Activated gamma-delta T cell treated with anti-CD3 and anti-CD28 coated beads, Interleukin-2, amount 50 U/mL, for 16 hours (primary cell): Measurements from ENCODE around the gene RSRC1.

ENCODE experiments used
- DNase-seq: peaks from one replicate; pipeline ENCODE4 v3.0.0-alpha.2; 2020; ENCODE audit warnings: low read depth

The RSRC1 gene

DNA sequence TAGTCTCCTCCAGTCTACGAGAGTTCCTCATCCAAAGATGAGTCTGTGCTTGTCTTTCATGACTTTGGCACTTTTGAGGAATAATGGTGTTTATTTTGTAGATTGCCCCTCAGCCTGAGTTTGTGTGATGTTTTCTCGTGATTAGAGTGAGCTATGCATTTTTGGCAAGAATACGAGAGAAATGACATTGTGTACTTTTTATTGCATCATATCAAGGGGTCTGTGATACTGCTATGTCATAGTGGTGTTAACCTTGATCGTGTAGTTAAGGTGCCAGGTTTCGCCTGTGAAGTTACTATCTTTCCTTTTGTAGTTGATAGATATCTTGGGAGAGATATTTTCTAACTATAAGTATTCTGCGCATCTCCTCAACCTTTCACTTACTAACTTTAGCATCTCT lies 18.9 kb downstream of the RSRC1 start:
- no peak for DNase-seq

DNA sequence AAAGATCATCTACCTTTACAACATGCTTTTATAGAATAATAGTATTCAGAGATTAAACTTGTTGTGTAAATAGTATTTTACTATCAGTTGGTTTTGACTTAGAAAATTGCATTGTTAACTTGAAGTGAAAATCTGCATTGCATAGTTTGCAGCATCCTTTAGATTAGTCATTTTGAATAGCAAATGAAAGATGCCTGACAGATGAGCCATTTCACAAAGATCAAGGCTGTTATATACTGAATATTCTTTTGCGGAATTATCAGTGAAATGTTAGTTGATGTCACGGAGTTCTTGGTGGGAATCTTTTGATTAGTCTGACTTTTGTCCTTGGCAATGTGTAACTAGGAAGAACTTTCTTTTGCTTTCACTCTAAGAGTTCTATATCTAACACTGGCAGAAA lies 24.5 kb downstream of the RSRC1 start:
- DNase-seq, result no peak

DNA sequence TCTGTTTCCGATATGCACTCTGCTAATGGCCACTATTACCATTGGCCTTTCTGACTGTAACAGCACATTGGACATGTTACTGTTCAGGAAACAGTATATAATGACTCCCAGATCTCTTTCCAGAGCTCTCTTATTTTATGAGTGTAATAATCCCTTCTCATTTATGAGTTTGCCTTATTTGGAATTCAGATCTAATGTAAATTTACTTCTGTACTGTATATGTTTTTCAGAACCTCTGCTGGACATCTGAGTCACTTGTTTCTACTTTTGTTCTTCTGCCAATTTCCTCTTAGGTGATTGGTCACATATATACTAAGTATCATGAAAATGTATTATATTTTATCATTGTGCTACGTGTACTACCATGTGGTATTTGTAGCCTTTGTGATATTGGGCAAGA lies 30.5 kb downstream of the RSRC1 start:
- DNase-seq, result no peak

DNA sequence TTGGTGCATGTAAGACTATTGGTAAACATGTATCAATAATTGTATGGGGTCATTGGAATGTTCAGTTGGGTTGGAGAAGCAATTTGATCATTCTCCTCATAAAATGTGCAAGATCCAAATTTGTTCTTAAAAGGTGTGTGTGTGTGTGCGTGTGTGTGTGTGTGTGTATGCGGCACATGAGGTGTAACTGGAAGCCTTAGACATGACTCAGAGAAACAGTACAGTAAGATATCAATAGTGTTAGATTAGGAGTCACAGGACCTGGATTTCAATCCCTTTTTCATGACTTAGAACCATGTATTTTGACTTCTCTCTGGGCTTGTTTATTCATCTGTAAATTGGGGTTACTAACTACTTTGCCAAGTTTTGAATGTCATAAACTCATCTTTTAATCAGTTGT lies 38.3 kb downstream of the RSRC1 start:
- DNase-seq, result no peak

DNA sequence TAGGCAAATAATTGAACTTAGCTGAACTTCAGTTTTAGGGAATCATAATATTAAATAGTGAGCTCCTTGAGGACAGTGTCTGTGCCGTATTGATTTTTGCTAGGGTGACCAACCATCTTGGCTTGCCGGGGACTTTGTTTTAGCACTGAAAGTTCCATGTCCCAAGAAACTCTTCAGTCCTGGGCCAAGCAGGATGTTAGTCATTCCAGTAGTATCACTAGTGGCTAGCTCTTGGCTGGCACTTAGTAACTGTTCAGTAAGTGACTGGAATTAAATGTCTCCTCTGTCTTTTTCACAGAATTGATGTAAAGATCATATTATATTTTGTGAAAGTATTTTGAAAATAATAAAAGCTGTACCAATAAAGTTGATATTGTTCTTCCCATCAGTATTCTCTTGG lies 42.3 kb downstream of the RSRC1 start:
- no peak for DNase-seq

DNA sequence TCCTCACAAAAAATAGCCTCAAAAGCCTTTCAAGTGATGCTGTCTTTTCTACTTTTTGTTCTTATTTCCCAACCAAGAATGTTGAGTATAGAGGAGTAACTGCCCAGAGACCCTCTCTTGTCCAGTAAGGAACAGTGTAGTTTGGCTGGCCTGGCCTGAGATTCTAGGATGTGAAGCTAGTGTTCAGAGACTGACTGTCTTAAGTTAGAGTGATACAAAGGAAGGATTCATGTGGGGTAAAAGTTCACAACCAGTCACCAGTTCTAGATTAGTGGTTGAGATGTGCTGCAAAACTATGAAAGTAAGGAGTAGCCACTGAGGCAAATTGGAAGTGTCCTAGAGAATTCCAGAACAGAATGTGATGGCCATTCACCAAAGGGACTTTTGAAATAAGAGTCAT lies 49.1 kb downstream of the RSRC1 start:
- no peak for DNase-seq

DNA sequence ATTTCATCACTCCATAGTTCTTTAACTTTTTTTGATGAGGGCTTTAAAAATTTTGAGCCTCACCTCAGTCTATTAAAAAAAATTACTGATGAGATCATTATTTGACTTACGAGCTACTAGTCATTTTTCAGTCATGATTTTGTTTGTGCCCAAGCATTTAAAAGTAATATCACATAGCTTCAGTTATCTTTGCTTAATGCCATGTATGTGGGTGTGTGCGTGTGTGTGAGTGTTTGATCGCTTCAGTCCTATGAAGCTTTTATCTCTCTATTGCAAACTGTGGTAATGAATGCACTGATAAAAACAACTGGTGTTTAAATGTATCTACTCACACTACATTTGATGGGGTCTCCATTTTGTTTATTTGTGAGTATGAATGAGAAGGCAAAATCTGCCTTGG lies 49.8 kb downstream of the RSRC1 start:
- DNase-seq, result no peak

DNA sequence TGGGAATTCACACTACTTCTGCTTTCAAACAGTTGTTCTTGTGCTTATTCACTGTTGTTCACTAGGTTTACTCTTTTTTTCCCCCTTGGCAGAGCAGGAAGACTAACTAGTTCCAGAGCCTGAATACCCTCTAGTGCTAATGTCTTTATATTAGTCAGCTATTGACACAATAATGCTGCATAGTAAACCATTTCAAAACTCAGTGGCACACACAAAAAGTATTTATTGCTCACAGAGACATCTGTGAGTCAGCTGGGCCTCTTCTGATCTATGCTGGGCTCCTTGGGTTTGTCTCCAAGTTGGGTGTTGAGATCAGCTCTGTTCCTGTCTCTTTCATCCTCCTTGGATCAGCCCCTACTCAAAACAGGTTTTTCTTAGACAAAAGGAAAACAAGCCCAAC lies 51.1 kb downstream of the RSRC1 start:
- no peak for DNase-seq

DNA sequence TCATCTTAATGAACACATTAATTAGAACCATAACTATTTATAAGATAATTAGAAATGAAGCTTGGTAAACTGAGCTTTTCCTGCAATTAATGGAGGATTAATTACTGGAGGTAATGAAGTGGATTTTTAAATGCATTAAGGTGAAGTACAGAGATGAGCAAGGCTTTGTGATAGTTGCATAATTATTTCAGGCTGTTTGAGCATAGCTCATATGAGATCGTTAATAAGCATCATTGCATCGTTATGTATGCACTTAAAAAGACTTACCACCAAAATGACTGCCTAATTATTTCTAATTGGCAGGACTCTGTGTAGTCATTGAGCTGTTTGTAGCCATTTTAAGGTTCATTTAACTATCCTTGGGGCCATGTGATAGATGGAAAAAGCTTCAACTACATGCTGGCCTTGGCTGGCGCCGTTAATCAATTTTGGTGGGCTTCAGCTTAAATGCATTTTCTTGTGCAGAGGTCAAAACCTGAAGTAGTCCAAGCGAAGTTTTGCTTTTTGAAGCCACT lies 55.3 kb downstream of the RSRC1 start:
- DNase-seq, result no peak

DNA sequence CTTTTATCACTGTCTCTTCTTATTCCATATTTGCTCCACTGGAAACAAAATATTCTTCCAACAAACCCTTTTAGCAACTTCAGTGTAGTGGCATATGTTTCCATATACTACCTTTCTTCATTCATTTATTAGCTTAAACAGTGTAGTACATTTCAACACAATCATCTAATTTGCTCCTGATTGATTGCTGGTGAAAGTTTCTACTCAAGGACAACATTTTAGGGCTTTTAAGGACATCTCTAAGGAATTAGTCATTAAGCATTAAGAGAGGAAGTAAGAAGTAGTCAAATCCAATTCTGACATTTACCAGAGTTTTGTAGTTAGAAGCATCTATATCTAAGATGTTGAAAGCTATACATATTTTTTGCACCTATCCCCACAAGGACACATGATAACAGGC lies 55.8 kb downstream of the RSRC1 start:
- DNase-seq, result no peak

DNA sequence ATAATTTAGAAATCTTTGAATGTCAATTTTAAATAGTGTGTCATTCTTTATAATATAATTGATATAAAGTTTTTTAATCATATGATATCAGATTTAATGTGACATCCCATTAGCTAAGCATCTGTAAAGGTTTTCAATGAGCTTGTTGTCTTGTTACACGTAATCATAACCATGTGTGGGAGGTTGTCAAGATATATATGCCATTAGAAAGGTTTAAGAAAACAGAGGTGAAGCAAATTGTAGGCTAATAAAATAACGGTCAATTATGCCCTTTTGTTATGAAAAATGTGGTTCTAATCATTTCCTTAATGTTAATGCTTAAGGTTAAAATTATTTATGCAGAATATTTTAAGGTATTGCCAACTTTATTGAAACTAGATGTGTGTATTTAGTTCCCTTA lies 56.3 kb downstream of the RSRC1 start:
- no peak for DNase-seq

DNA sequence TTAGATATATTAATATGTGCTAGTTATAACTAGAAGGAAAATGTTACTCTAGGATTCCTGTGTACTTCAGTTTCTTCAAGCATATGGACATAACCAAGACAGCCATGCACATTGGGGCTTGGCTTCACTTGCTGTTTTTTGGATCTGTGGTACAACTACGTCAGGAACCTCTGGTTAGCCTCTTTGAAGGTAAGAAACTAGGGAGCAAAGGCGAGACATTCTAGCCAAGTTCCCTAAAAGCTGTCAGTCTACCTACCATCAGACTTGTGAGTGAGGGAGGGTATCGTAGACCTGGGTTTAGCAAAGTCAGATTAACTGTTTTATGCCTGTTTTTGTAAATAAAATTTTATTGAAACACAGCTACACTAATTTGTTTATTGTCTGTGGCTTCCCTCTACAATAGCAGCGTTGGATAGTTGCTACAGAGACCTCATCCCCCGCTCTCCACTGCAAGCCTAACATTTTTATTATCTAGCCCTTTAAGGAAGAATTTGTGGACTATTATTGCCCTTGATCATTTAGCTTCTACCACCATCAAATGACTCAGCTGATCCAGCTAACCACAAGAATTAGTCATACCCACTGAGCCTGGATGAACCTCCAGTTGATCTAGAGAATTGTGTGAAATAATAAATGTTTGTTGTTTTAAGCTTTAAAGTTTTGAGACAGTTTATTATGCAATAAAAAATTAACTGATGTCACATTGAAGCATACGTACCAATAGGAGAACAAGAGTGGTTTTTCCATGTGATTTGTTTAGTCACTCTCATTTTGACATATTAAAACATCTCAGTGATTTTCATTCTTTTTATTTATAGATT lies 58.1 kb downstream of the RSRC1 start:
- no peak for DNase-seq

DNA sequence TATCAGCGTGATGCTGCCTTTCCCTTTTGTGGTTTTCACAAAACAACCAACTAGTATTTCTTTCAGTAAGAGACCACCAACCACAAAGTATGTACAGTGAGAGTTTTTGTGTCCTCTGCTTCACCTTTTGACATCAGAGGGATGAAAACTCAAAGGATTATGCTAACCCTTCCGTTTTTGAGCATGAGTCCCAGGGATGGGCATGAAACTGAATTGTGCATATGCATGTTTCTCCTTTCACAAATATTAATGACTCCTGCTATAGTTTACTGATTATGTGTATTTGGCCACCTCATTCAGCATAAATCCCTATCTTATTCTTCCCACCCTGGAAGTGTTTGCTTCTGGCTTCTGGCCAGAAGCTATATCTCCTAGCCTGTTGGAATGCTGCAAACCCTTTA lies 59.2 kb downstream of the RSRC1 start:
- DNase-seq, result no peak

DNA sequence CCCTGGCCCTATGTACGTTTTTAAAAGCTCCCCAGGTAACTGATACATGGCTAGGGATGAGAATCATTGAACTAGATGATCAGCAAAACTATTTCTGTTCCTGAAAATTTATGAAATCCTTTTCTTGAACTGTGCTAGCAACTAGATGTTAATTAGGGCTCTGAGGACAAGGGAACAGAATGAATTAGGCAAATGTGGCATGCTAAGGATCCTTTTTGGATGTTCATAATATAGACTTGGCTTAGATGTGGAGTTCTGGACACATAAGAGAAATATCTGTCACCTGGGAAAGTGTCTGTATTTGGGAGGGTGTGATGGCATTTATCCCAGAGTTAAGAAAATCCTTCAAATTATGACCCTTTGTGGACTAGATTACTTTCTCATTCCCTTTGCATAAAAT lies 71.2 kb downstream of the RSRC1 start:
- DNase-seq, result no peak

DNA sequence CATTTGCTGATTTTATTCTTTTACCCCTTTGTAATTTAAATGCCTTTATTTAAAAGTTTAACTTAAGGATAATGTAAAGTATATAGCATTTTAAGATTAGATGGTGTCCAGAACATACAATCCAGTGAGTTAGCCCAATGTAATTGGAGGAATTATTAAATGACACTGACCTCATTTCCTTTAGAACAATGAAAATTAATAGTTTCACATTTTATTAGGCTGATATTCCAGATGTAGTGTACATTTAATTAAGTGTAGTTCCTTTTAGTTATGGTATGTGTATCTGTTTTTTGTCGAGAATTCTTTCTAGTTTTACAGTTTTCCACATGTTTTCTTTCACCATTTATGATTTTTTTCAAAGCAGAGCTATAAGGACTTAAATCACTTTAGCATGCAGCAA lies 75.8 kb downstream of the RSRC1 start:
- DNase-seq, result no peak

DNA sequence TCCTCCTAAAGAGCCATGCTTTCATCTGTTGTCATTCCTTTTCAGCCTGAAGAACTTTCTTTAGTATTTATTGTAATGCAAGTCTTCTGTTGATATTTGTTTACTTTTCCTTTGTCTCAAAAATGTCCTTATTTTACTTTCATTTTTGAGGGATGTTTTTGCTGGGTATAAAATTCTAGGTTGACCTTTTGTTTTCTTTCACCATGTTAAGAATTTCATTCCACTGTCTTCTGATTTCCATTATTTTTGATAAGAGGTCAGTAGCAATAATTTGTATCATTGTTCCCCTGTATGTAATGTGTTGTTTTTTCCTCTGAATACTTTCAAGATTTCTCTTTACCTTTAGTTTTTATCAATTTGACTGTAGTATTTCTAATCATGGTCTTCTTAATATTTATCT lies 91.1 kb downstream of the RSRC1 start:
- DNase-seq, result no peak

DNA sequence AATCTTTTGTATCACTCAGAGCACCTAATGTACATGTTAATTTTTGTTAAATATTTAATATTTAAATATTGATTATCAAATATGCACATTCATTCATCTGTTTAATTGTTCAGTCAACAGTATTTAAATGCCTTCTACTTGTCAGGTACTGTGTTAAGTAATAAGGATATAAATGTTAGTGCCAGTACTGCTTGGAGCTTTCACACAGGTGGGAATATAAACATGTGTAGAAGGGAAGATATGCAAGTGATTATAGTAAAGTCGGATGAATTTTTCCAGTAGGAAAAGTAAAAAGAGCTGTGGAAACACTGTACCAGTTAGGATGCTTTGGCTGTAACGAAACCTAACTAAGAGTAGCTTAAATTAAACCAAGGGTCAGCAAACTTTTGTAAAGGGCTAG lies 95.4 kb downstream of the RSRC1 start:
- DNase-seq, result no peak

DNA sequence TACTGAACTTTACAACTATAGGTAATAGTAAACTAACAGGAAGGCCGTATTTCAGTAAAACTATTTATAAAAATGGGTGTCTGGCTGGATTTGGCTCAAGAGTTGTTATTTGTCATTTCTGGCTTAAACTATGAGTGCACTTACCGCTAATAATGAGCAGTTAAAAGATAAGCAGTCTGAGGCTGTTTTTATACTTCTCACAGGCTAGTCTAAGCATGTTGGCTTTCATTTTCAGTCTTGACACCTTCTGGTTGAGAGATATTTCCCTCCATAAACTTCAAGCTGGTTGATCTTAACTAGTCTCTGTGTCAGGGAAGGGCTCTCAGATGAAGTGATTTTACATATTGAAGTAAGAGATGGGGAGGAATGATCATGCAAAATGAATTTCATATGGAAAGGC lies 96.1 kb downstream of the RSRC1 start:
- no peak for DNase-seq

DNA sequence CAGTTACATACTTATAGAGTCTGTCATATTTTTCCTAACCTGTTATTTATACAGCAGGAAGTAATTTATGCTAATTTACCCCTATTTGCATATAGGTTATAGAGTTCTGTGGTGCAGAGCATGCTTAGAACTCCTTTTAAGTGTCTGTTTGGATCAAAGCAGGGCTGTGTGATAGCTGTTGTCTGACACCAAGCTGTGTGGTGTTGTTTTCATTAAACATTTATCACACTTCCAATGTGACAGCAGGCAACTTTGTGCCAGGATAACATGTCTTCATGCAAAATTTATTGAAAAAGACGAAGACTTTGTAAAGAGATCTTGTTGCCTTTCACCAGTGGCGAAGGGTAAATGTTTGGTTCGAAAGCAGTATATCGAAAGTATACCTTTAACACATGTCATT lies 100.2 kb downstream of the RSRC1 start:
- DNase-seq, result no peak

DNA sequence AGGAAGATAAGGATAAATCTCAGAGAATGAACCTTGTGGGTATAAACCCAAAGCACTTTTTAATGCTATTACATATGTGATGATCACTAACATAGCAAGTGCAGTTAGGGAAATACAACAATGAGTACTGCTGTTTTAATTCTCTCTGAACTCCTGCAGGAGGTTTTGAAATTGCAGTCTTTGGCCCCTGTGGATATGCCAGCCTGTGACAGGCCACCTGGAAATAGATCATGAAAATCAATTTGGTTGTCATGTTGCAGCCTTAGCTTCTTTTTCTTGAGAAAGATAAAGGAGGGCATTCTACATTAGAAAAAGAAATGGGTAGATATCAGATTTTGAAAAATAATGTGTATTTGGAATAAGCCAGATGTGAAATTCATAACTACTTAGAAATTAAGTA lies 103.6 kb downstream of the RSRC1 start:
- no peak for DNase-seq

DNA sequence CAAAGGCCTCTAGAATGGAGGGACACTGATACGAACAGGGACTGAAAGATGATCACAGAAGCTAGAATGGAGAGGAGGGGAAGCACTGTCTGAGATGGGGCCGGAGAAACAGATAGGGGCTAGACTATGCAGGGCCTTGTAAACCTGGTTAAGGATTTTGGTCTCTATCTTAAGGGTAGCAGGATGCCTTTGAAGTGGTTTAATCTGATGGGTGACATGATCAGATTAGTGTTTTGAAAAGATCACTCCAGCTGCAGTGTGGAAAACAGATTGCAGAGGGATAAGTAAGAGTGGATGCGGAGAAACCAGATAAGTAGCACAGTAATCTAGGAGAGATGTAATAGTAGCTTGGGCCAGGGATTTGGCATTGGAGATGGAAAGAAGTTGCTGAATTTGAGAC lies 108.1 kb downstream of the RSRC1 start:
- no peak for DNase-seq

DNA sequence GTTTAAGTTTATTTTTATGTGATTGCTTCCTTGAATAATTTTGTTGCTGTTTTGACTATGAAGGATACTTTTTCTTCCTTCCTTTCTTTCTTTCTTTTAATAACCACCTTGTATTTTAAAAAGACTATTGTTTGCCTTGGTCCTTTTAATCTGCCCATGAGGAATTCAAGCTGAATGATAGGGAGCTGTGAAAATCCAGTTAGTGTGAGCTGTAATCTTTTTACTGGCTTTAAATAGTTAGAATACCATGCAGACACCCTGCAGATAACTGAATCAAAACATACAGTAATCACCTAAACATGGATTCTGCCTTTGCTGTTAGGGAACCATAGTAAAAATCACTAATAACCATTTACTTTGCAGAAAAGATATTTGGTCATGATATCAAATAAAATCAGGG lies 110.7 kb downstream of the RSRC1 start:
- no peak for DNase-seq

DNA sequence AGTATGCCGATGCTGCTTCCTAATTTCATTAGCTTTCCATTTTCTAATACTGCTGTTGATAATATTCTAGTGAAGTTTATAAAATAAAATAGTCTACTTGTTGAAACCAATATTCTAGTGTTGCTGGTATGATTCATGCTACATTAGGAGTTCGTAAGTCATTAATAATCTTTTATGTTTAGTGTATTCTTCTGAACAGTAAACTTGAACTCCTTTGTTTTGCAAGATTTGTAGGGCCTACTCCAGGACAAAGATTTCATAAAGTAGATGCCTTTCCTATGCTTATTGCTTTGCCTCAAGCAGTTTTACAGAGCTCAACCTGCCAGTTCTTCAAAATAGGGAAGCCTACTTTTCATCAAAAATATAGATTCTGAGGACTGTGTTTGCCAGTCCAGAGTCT lies 111.5 kb downstream of the RSRC1 start:
- DNase-seq, result no peak

DNA sequence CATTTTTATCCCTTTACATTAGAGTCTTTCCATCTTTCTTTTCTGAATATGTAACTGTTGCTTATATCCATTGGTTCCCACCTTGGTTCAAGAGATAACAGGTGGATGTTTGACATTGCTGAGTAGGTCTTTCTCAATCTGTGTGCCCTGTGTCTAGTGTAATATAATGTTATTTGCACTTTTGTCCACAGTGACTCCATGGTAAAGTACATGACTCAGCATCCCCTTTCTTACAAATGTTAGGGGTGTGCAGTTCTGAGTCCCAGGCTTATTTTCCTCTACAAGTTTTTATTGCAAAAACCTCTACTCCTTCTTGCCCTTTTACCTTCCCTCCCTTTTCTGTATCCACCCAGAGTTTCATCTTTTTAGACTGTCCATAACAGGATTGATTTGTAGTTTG lies 116.5 kb downstream of the RSRC1 start:
- no peak for DNase-seq
